ENCODE results near the gene MAPK12.

The MAPK12 gene

GRCh38 chr22:50262460-50262911 is 1.0 kb upstream of the MAPK12 start:
- no peak for TF ChIP-seq CTCF (IDR thresholded peaks at IDR 0.05; ENCODE audit: extremely low read depth, missing control alignments)
- DNase-seq (ENCODE audit: low spot score): no peak

GRCh38 chr22:50260801-50261614 is 475 bp downstream of the MAPK12 start:
- DNase-seq (ENCODE audit: low spot score): peak; percentile 83
- no peak for TF ChIP-seq CTCF (IDR thresholded peaks at IDR 0.05; ENCODE audit: extremely low read depth, missing control alignments)

- TF ChIP-seq CTCF (IDR thresholded peaks at IDR 0.05; ENCODE audit: extremely low read depth, missing control alignments): no peak
- DNase-seq (ENCODE audit: low spot score): peak; percentile 51
These were observed 1.1 kb downstream of the MAPK12 start for GRCh38 chr22:50260434-50260800.

GRCh38 chr22:50259302-50259701 is 2.2 kb downstream of the MAPK12 start:
- no peak for DNase-seq (ENCODE audit: low spot score)
- TF ChIP-seq CTCF (IDR thresholded peaks at IDR 0.05; ENCODE audit: extremely low read depth, missing control alignments): no peak

GRCh38 chr22:50258361-50259292 is 2.9 kb downstream of the MAPK12 start:
- TF ChIP-seq CTCF (IDR thresholded peaks at IDR 0.05; ENCODE audit: extremely low read depth, missing control alignments): no peak
- DNase-seq (ENCODE audit: low spot score): no peak

GRCh38 chr22:50257451-50258360 is 3.8 kb downstream of the MAPK12 start:
- TF ChIP-seq CTCF (IDR thresholded peaks at IDR 0.05; ENCODE audit: extremely low read depth, missing control alignments): no peak
- DNase-seq (ENCODE audit: low spot score): no peak

Data from GM20000 (cell line).